ENCODE data around the gene C15orf39.
"Not testable (repeated sequence)": the region's sequence is repeated elsewhere in the genome, so short reads cannot be mapped to it uniquely, and the experiment has no call there.

The C15orf39 gene

GRCh38 chr15:75238150-75238549 is 36.5 kb downstream of the C15orf39 start:
- Histone ChIP-seq H3K9me3 (ENCODE audit: control insufficient read depth in 1 of 2, low read length in 2 of 2) (no peaks in the 10 kb centered on the region), H3K36me3 (ENCODE audit: control insufficient read depth in 1 of 2, insufficient read depth in 2 of 2, low read length in 2 of 2) (no peaks in the 10 kb centered on the region), H3K4me3 (ENCODE audit: low read depth in 1 of 2, low read length in 2 of 2) (no peak overlapping the region), H3K27me3 (ENCODE audit: low read depth, low read length) (no peaks in the 10 kb centered on the region), H3K4me1 (ENCODE audit: control insufficient read depth in 1 of 2, insufficient read depth in 2 of 2, low read length in 2 of 2) (no peaks in the 10 kb centered on the region), H3K27ac (ENCODE audit: low read length) (no peak overlapping the region)

GRCh38 chr15:75245741-75246140 is 44.1 kb downstream of the C15orf39 start:
- H3K4me3 ChIP-seq (ENCODE audit: low read depth in 1 of 2, low read length in 2 of 2); H3K9me3 ChIP-seq (ENCODE audit: control insufficient read depth in 1 of 2, low read length in 2 of 2); H3K27me3 ChIP-seq (ENCODE audit: low read depth, low read length); H3K27ac ChIP-seq (ENCODE audit: low read length); H3K4me1 ChIP-seq (ENCODE audit: control insufficient read depth in 1 of 2, insufficient read depth in 2 of 2, low read length in 2 of 2); H3K36me3 ChIP-seq (ENCODE audit: control insufficient read depth in 1 of 2, insufficient read depth in 2 of 2, low read length in 2 of 2): not testable (repeated sequence)

GRCh38 chr15:75248991-75249390 is 47.3 kb downstream of the C15orf39 start:
- H3K9me3 ChIP-seq (ENCODE audit: control insufficient read depth in 1 of 2, low read length in 2 of 2); H3K4me1 ChIP-seq (ENCODE audit: control insufficient read depth in 1 of 2, insufficient read depth in 2 of 2, low read length in 2 of 2); H3K4me3 ChIP-seq (ENCODE audit: low read depth in 1 of 2, low read length in 2 of 2); H3K27ac ChIP-seq (ENCODE audit: low read length); H3K36me3 ChIP-seq (ENCODE audit: control insufficient read depth in 1 of 2, insufficient read depth in 2 of 2, low read length in 2 of 2); H3K27me3 ChIP-seq (ENCODE audit: low read depth, low read length): not testable (repeated sequence)

- no peaks in the 10 kb centered on the region for H3K9me3 ChIP-seq (ENCODE audit: control insufficient read depth in 1 of 2, low read length in 2 of 2)
- H3K27me3 ChIP-seq (ENCODE audit: low read depth, low read length), result no peaks in the 10 kb centered on the region
- H3K36me3 ChIP-seq (ENCODE audit: control insufficient read depth in 1 of 2, insufficient read depth in 2 of 2, low read length in 2 of 2), result no peaks in the 10 kb centered on the region
These were observed 48.0 kb downstream of the C15orf39 start for GRCh38 chr15:75249726-75250125.

GRCh38 chr15:75251343-75251742 is 49.7 kb downstream of the C15orf39 start:
- H3K9me3 ChIP-seq (ENCODE audit: control insufficient read depth in 1 of 2, low read length in 2 of 2); H3K27me3 ChIP-seq (ENCODE audit: low read depth, low read length); H3K36me3 ChIP-seq (ENCODE audit: control insufficient read depth in 1 of 2, insufficient read depth in 2 of 2, low read length in 2 of 2); H3K4me3 ChIP-seq (ENCODE audit: low read depth in 1 of 2, low read length in 2 of 2); H3K27ac ChIP-seq (ENCODE audit: low read length); H3K4me1 ChIP-seq (ENCODE audit: control insufficient read depth in 1 of 2, insufficient read depth in 2 of 2, low read length in 2 of 2): not testable (repeated sequence)

More at GRCh38 chr15:75249726-75250125, 48.0 kb downstream of the C15orf39 start:
- no peak overlapping the region for H3K27ac ChIP-seq (ENCODE audit: low read length)
- H3K4me1 ChIP-seq (ENCODE audit: control insufficient read depth in 1 of 2, insufficient read depth in 2 of 2, low read length in 2 of 2), result no peaks in the 10 kb centered on the region
- no peak overlapping the region for H3K4me3 ChIP-seq (ENCODE audit: low read depth in 1 of 2, low read length in 2 of 2)

GRCh38 chr15:75252285-75252684 is 50.6 kb downstream of the C15orf39 start:
- H3K4me3 ChIP-seq (ENCODE audit: low read depth in 1 of 2, low read length in 2 of 2); H3K36me3 ChIP-seq (ENCODE audit: control insufficient read depth in 1 of 2, insufficient read depth in 2 of 2, low read length in 2 of 2); H3K27me3 ChIP-seq (ENCODE audit: low read depth, low read length); H3K9me3 ChIP-seq (ENCODE audit: control insufficient read depth in 1 of 2, low read length in 2 of 2); H3K27ac ChIP-seq (ENCODE audit: low read length); H3K4me1 ChIP-seq (ENCODE audit: control insufficient read depth in 1 of 2, insufficient read depth in 2 of 2, low read length in 2 of 2): not testable (repeated sequence)

GRCh38 chr15:75258034-75258433 is 56.4 kb downstream of the C15orf39 start, which contains the start of gene GOLGA6C:
TSS of gene GOLGA6C (plus strand) at chr15:75258334. CDS start at chr15:75258599, 265 bp downstream.
- H3K9me3 ChIP-seq (ENCODE audit: control insufficient read depth in 1 of 2, low read length in 2 of 2); H3K36me3 ChIP-seq (ENCODE audit: control insufficient read depth in 1 of 2, insufficient read depth in 2 of 2, low read length in 2 of 2); H3K4me3 ChIP-seq (ENCODE audit: low read depth in 1 of 2, low read length in 2 of 2); H3K4me1 ChIP-seq (ENCODE audit: control insufficient read depth in 1 of 2, insufficient read depth in 2 of 2, low read length in 2 of 2); H3K27ac ChIP-seq (ENCODE audit: low read length); H3K27me3 ChIP-seq (ENCODE audit: low read depth, low read length): not testable (repeated sequence)

- H3K4me3 ChIP-seq (ENCODE audit: low read depth in 1 of 2, low read length in 2 of 2); H3K27me3 ChIP-seq (ENCODE audit: low read depth, low read length); H3K9me3 ChIP-seq (ENCODE audit: control insufficient read depth in 1 of 2, low read length in 2 of 2); H3K4me1 ChIP-seq (ENCODE audit: control insufficient read depth in 1 of 2, insufficient read depth in 2 of 2, low read length in 2 of 2); H3K27ac ChIP-seq (ENCODE audit: low read length); H3K36me3 ChIP-seq (ENCODE audit: control insufficient read depth in 1 of 2, insufficient read depth in 2 of 2, low read length in 2 of 2): not testable (repeated sequence)
These were observed 57.1 kb downstream of the C15orf39 start for GRCh38 chr15:75258620-75259343.

GRCh38 chr15:75259873-75260272 is 58.2 kb downstream of the C15orf39 start:
- H3K4me3 ChIP-seq (ENCODE audit: low read depth in 1 of 2, low read length in 2 of 2); H3K27me3 ChIP-seq (ENCODE audit: low read depth, low read length); H3K4me1 ChIP-seq (ENCODE audit: control insufficient read depth in 1 of 2, insufficient read depth in 2 of 2, low read length in 2 of 2); H3K36me3 ChIP-seq (ENCODE audit: control insufficient read depth in 1 of 2, insufficient read depth in 2 of 2, low read length in 2 of 2); H3K9me3 ChIP-seq (ENCODE audit: control insufficient read depth in 1 of 2, low read length in 2 of 2); H3K27ac ChIP-seq (ENCODE audit: low read length): not testable (repeated sequence)

Data from muscle layer of duodenum (tissue), 2 donors.